Esophagus muscularis mucosa (tissue), 3 donors: ENCODE measurements around the gene GTF2I.

Source experiments
- POLR2A ChIP-seq: fragments of 450-650 bp; IDR thresholded peaks from one replicate; pipeline ENCODE4 v1.6.1; 2017; ENCODE audit warnings: antibody characterized with exemption, moderate library complexity, mild to moderate bottlenecking, low read depth
- POLR2AphosphoS5 ChIP-seq, 2 donors: sonication (generic); formaldehyde crosslinking; IDR thresholded peaks; one replicate each; pipeline ENCODE4 v1.6.1; 2017; ENCODE audit warnings: antibody characterized with exemption in 2 of 2
- TF ChIP-seq, protein P1 (sequence below), 3 experiments: fragments of 200-600 bp in 2 of 3; fragments of 450-650 bp in 1 of 3; sonication (generic) in 2 of 3; IDR thresholded peaks; one replicate each; pipeline ENCODE4 v1.5.1; 2017 to 2019; ENCODE audit warnings: antibody characterized with exemption in 3 of 3, mild to moderate bottlenecking in 2 of 3, moderate library complexity in 1 of 3

- TF ChIP-seq, protein P1, sequence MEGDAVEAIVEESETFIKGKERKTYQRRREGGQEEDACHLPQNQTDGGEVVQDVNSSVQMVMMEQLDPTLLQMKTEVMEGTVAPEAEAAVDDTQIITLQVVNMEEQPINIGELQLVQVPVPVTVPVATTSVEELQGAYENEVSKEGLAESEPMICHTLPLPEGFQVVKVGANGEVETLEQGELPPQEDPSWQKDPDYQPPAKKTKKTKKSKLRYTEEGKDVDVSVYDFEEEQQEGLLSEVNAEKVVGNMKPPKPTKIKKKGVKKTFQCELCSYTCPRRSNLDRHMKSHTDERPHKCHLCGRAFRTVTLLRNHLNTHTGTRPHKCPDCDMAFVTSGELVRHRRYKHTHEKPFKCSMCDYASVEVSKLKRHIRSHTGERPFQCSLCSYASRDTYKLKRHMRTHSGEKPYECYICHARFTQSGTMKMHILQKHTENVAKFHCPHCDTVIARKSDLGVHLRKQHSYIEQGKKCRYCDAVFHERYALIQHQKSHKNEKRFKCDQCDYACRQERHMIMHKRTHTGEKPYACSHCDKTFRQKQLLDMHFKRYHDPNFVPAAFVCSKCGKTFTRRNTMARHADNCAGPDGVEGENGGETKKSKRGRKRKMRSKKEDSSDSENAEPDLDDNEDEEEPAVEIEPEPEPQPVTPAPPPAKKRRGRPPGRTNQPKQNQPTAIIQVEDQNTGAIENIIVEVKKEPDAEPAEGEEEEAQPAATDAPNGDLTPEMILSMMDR (IDR thresholded peaks at IDR 0.05) = no peak
- TF ChIP-seq POLR2AphosphoS5 (IDR thresholded peaks at IDR 0.05) = no peak
- TF ChIP-seq POLR2A = no peak
Observed at GRCh38 chr7:74654811-74655210, 2.7 kb upstream of the GTF2I start.
